Measurements from ENCODE around the gene RTN4RL1. TPM values are rescaled to one million over a fixed set of nuclear protein-coding genes. Genes with fewer than 3 reads are reported as not detected.

Gene RTN4RL1
- total RNA-seq, 3 donors from 2014 or later (not counting 1 experiment from before 2014, with no cell fraction given), result 0.15 to 0.23 TPM; not detected in 1

DNA sequence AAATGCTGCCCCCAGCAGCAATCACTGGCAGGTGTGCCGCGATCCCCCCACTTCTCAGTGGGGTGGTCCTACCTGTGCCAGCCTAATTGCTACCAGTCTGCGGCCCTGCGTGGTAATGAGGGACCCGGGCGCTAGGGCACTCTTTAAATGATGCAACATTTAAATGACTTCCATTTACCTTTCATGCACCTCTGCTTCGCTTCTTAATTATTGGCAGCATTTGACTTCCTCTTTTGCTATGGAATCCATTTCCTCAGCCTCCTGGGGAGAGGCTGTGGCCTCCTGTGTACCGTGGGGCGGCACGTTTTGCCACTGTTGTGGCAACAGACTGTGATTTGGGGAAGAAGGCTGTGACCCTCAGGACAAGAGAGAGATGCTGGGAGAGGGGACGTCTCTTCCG lies 109.2 kb downstream of the RTN4RL1 start:
- 43% methylated on average over 12 of the region's 12 CpGs for WGBS (ENCODE audit: insufficient coverage)
- H3K9me3 Mint-ChIP-seq, result no peaks in the 10 kb centered on the region

DNA sequence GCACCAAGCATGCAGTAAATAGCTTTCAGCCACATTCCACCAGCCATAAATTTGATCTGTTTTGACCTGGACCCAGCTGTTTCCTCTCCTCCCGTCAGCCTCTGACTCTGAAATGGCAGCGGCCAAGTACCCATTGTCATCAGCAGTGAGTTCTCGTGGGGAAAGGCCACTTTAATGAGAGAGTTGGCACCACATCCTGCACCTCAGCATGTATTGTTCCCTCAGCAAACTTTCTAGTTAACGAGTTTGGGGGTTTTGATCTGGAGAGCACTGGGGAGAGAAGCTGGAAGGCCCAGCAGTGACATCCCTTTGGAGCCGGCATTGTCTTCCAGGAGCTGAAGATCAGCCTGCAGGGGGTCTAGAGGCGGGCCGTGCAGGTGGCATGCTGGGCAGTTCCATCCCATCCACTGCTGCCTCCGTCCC lies 110.5 kb downstream of the RTN4RL1 start:
- WGBS (ENCODE audit: insufficient coverage), result 54% methylated on average over 8 of the region's 8 CpGs
- H3K9me3 ChIP-seq (ENCODE audit: control insufficient read depth, insufficient read depth, low read length), result no peaks in the 10 kb centered on the region
- peaks cover 11% of the 10 kb centered on the region for H3K27me3 ChIP-seq (ENCODE audit: control insufficient read depth, insufficient read depth, low read length)

More for the DNA sequence above, 109.2 kb downstream of the RTN4RL1 start:
- intact Hi-C loops (cut with micrococcal nuclease), result no loop called here
- Histone ChIP-seq H3K27me3 (ENCODE audit: control insufficient read depth, insufficient read depth, low read length) (peaks cover 4% of the 10 kb centered on the region), H3K4me3 (ENCODE audit: low read length) (no peak overlapping the region), H3K27ac (ENCODE audit: low read length) (no peak overlapping the region), H3K9me3 (ENCODE audit: control insufficient read depth, insufficient read depth, low read length) (no peaks in the 10 kb centered on the region), H3K4me1 (ENCODE audit: control insufficient read depth, insufficient read depth, low read length) (no peaks in the 10 kb centered on the region), H3K36me3 (ENCODE audit: control insufficient read depth, insufficient read depth, low read length) (no peaks in the 10 kb centered on the region)
- TF ChIP-seq, protein P1, sequence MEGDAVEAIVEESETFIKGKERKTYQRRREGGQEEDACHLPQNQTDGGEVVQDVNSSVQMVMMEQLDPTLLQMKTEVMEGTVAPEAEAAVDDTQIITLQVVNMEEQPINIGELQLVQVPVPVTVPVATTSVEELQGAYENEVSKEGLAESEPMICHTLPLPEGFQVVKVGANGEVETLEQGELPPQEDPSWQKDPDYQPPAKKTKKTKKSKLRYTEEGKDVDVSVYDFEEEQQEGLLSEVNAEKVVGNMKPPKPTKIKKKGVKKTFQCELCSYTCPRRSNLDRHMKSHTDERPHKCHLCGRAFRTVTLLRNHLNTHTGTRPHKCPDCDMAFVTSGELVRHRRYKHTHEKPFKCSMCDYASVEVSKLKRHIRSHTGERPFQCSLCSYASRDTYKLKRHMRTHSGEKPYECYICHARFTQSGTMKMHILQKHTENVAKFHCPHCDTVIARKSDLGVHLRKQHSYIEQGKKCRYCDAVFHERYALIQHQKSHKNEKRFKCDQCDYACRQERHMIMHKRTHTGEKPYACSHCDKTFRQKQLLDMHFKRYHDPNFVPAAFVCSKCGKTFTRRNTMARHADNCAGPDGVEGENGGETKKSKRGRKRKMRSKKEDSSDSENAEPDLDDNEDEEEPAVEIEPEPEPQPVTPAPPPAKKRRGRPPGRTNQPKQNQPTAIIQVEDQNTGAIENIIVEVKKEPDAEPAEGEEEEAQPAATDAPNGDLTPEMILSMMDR (IDR thresholded peaks at IDR 0.05), result no peak
- Mint-ChIP-seq H3K36me3 (no peaks in the 10 kb centered on the region), H3K27me3 (ENCODE audit: low read depth in 2 of 2) (peaks cover 7 to 29% of the 10 kb centered on the region in 2 donors), H3K27ac (no peak overlapping the region), H3K4me3 (no peak overlapping the region), H3K4me1 (no peaks in the 10 kb centered on the region)
- no peak for DNase-seq
- ATAC-seq, result no peak

GRCh38 chr17:1913702-1914101 lies 111.4 kb downstream of the RTN4RL1 start:
- Mint-ChIP-seq H3K36me3 (no peaks in the 10 kb centered on the region), H3K4me3 (no peak overlapping the region), H3K4me1 (no peaks in the 10 kb centered on the region), H3K27me3 (ENCODE audit: low read depth in 2 of 2) (peaks cover 20 to 45% of the 10 kb centered on the region in 2 donors), H3K9me3 (no peaks in the 10 kb centered on the region), H3K27ac (no peak overlapping the region)
- no peaks in the 10 kb centered on the region for H3K9me3 ChIP-seq (ENCODE audit: control insufficient read depth, insufficient read depth, low read length)
- H3K36me3 ChIP-seq (ENCODE audit: control insufficient read depth, insufficient read depth, low read length), result no peaks in the 10 kb centered on the region
- intact Hi-C loops (cut with micrococcal nuclease), result no loop called here
- peaks cover 2% of the 10 kb centered on the region for H3K4me1 ChIP-seq (ENCODE audit: control insufficient read depth, insufficient read depth, low read length)
- no peak overlapping the region for H3K27ac ChIP-seq (ENCODE audit: low read length)
- H3K4me3 ChIP-seq (ENCODE audit: low read length), result no peak overlapping the region
- DNase-seq, result no peak
- WGBS (ENCODE audit: insufficient coverage), result 92% methylated on average over 14 of the region's 14 CpGs
- no peak for ATAC-seq
- TF ChIP-seq, protein P1 (IDR thresholded peaks at IDR 0.05), result no peak
- peaks cover 20% of the 10 kb centered on the region for H3K27me3 ChIP-seq (ENCODE audit: control insufficient read depth, insufficient read depth, low read length)

More for the DNA sequence above, 110.5 kb downstream of the RTN4RL1 start:
- Histone ChIP-seq H3K27ac (ENCODE audit: low read length) (no peak overlapping the region), H3K36me3 (ENCODE audit: control insufficient read depth, insufficient read depth, low read length) (no peaks in the 10 kb centered on the region), H3K4me1 (ENCODE audit: control insufficient read depth, insufficient read depth, low read length) (no peaks in the 10 kb centered on the region), H3K4me3 (ENCODE audit: low read length) (no peak overlapping the region)
- TF ChIP-seq, protein P1 (IDR thresholded peaks at IDR 0.05), result no peak
- no peak for DNase-seq
- intact Hi-C loops (cut with micrococcal nuclease), result no loop called here
- no peak for ATAC-seq
- no peaks in the 10 kb centered on the region for H3K36me3 Mint-ChIP-seq
- no peak overlapping the region for H3K27ac Mint-ChIP-seq
- H3K27me3 Mint-ChIP-seq (ENCODE audit: low read depth in 2 of 2), result peaks cover 12 to 35% of the 10 kb centered on the region in 2 donors
- no peaks in the 10 kb centered on the region for H3K4me1 Mint-ChIP-seq
- H3K9me3 Mint-ChIP-seq, result no peaks in the 10 kb centered on the region
- H3K4me3 Mint-ChIP-seq, result no peak overlapping the region

DNA sequence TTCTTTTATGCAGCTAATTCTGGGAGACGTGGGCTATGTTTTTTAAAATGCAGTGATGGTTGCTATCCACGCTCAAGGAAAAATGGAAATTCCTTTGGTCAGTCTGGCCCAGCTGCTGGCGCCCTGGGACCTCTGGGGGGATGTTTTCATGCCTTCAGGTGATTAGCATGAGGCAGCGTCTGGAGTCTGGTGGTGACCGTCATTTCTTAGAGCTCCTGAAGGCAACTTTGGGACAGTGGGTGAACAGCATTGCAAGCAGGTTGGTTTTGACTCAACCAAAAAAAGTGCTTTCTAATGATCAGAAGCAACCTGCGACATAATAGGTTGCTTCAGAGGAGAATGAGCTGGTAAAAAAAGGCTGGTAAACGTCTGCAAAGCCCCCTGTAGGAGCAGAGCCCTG lies 113.0 kb downstream of the RTN4RL1 start:
- WGBS (ENCODE audit: insufficient coverage), result 79% methylated on average over 7 of the region's 7 CpGs
- ATAC-seq (no peak), DNase-seq (no peak)
- TF ChIP-seq, protein P1 (IDR thresholded peaks at IDR 0.05), result no peak
- Mint-ChIP-seq H3K36me3 (no peaks in the 10 kb centered on the region), H3K9me3 (no peaks in the 10 kb centered on the region), H3K27me3 (ENCODE audit: low read depth in 2 of 2) (peaks cover 29 to 52% of the 10 kb centered on the region in 2 donors), H3K4me1 (no peaks in the 10 kb centered on the region), H3K27ac (no peak overlapping the region), H3K4me3 (no peak overlapping the region)
- no peaks in the 10 kb centered on the region for H3K36me3 ChIP-seq (ENCODE audit: control insufficient read depth, insufficient read depth, low read length)
- no peak overlapping the region for H3K4me3 ChIP-seq (ENCODE audit: low read length)
- H3K9me3 ChIP-seq (ENCODE audit: control insufficient read depth, insufficient read depth, low read length), result no peaks in the 10 kb centered on the region
- intact Hi-C loops (cut with micrococcal nuclease), result no loop called here
- peaks cover 12% of the 10 kb centered on the region for H3K4me1 ChIP-seq (ENCODE audit: control insufficient read depth, insufficient read depth, low read length)
- H3K27me3 ChIP-seq (ENCODE audit: control insufficient read depth, insufficient read depth, low read length), result peaks cover 33% of the 10 kb centered on the region
- no peak overlapping the region for H3K27ac ChIP-seq (ENCODE audit: low read length)

Measured in natural killer cell (primary cell).